GM19240 (cell line): ENCODE measurements around the gene SEMA3A.
"Not testable (repeated sequence)": the region's sequence is repeated elsewhere in the genome, so short reads cannot be mapped to it uniquely, and the experiment has no call there.

ENCODE experiments used
- DNase-seq: peaks from one replicate; pipeline ENCODE4 v3.0.0; 2011; ENCODE audit warnings: low spot score; ENCODE audit not compliant: insufficient read length

SEMA3A gene

GRCh38 chr7:84194484-84195271, at the start of gene SEMA3A:
TSS of gene SEMA3A (minus strand) at chr7:84194789. CDS start at chr7:84194586, 203 bp downstream.
- DNase-seq = no peak

DNA sequence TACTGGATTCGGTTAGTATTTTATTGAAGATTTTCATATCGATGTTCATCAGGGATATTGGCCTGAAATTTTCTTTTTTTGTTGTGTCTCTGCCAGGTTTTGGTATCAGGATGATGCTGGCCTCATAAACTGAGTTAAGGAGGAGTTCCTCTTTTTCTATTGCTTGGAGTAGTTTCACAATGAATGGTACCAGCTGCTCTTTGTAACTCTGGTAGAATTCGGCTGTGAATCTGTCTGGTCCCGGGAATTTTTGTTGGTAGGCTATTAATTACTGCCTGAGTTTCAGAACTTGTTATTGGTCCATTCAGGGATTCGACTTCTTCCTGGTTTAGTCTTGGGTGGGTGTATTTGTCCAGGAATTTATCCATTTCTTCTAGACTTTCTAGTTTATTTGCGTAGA, 48.4 kb upstream of the SEMA3A start:
- DNase-seq = not testable (repeated sequence)

DNA sequence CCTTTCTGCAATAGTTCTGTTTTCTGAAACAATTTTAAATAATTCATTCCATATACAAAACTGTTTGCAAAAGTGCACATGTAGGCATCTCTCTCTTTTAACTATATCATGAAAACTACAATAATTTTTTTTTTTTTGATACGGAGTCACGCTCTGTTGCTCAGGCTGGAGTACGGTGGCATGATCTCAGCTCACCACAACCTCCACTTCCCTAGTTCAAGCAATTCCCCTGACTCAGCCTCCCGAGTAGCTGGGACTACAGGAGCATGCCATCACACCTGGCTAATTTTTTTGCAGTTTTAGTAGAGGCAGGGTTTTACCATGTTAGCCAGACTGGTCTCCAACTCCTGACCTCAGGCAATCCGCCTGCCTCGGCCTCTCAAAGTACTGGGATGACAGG, 44.0 kb upstream of the SEMA3A start:
- no peak for DNase-seq

DNA sequence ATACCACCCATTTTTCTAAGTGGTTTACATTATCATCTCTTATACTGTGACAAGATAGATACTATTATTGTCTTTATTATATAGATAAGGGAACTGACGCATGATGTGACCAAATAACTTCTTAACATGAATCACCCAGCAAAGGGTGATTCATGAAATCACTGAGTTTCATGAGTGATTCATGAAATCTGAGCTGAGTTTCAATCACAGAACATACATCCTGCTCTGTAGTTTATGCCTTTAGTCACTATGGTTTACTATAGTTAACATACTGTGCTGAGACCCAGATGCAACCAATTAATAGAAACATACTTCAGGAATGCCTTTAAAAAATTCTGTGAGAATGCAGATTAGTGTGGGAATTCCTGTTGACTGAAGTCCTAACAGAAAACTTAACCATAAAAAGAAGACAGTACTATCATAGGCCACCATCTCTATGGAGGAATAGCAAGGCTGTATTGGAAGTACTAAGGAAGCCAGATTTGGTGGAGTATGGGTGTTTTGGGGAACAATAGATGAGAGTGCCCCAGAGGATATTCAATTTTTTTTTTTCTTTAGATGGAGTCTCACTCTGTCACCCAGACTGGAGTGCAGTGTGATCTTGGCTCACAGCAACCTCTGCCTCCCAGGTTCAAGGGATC, 43.1 kb upstream of the SEMA3A start:
- DNase-seq = no peak

GRCh38 chr7:84236398-84236797, 41.8 kb upstream of the SEMA3A start:
- DNase-seq = no peak

GRCh38 chr7:84232646-84233045, 38.1 kb upstream of the SEMA3A start:
- DNase-seq = no peak

- no peak for DNase-seq
Observed at GRCh38 chr7:84231157-84231556, 36.6 kb upstream of the SEMA3A start.

DNA sequence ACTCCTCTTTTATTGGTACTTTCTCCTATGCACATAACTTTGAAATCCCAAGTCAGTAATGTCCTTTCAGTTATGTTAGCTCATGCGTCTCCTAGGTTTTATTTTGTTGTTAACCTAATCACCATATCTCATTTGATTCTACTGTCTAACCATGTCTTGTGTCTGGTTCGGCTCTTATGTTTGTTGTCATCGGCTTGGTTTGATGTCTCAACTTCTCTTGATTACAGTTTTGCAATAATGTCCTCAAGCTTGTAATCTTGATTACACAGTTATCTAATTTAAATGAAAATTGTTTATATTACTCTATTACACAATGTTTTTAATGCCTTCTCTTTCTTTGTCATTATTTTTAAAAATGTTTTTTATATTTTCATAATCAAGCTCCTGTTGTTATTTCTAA, 35.9 kb upstream of the SEMA3A start:
- no peak for DNase-seq

DNA sequence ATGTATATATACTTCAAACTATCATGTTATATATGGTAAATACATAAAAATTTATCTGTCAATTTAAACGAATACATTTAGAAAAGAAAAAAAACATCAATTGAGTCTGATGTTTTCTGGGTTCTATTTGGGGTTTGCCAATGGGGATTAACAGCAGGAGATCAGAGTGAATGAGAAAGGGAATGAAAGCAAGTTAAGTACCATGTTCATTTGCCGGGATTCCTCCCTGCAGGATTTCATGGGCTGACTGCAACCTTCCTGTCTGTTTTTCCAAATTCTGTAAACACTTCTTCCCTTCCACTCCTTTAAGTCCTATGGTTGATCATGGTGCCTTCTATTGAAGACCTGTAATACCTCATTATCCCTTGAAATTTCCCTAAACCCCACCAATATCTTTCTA, 33.9 kb upstream of the SEMA3A start:
- no peak for DNase-seq

- DNase-seq = no peak
Observed at GRCh38 chr7:84226759-84227158, 32.2 kb upstream of the SEMA3A start.

DNA sequence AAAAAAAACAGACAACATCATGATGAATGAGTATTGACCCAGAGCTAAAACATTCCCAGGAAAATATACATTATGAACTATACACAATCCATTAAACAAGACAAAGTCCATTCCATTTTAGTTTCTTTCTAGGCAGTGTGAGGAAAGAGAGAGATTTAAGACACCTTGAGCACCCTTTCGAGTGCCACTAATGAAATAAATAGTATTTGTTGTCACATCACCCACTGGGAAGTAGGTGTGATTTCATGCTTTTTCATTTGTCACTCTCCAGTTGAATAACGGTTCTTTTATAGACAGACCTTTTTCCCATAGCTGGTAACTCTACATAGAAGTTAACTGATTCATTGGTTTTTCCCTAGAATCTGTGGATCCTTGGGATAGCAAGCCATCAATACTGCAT, 29.9 kb upstream of the SEMA3A start:
- no peak for DNase-seq

DNA sequence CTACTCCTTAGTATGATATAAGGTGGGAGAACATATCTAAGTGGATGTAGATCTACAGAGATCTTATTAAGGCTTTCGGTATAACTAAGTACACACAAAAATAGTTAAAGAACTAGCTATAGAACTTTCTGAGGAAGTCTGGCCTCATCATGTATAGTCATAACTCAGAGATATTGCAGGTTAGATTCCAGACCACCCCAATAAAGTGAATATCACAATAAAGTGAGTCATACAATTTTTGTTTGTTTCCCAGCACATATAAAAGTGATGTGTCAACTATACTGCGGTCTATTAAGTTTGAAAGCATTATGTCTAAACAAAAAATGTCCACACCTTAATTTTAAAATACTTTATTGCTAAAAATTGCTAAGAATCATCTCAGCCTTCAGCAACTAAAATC, 24.7 kb upstream of the SEMA3A start:
- DNase-seq = no peak

GRCh38 chr7:84218681-84219080, 24.1 kb upstream of the SEMA3A start:
- no peak for DNase-seq

GRCh38 chr7:84216472-84216871, 21.9 kb upstream of the SEMA3A start:
- no peak for DNase-seq

- DNase-seq = not testable (repeated sequence)
Observed at GRCh38 chr7:84214757-84215156, 20.2 kb upstream of the SEMA3A start.

GRCh38 chr7:84210301-84210700, 15.7 kb upstream of the SEMA3A start:
- DNase-seq = no peak

DNA sequence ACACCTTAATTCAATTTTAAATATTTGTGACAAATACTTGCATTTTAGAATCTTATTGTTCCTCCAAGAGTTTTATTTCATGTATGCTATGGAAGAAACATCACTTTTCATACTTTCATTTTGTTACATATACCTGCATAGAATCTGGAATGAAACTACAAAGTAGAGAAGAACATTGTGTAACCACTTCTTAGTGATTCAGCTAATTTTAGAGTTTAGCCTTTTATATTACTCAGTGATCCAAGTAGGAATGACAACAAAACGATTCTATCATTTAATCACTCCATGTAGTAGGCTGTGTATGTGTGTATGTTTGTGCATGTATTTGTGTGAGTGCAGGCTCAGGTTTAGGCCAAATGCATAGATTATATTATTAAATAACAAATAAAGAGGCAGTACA, 14.4 kb upstream of the SEMA3A start:
- no peak for DNase-seq

DNA sequence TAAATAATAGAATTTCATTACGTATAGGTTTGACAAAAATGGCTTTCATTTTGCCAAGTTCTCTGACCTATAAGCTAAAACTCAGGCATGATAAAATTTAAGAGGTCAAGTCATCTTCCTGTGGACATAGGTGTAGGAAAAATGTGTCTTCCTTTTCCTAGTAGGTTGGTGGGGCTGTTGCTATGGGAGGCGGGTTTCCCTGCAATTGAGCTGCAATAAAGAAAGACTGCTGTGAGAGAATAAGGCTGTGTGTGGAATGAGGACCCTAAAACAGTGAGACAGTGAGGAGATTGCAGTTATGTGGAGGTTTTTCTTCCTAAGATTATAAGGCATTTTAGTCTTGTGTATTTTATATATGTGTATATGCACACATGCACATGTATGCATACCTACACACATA, 13.0 kb upstream of the SEMA3A start:
- DNase-seq = no peak

- DNase-seq = no peak
Observed at GRCh38 chr7:84207025-84207424, 12.4 kb upstream of the SEMA3A start.

DNA sequence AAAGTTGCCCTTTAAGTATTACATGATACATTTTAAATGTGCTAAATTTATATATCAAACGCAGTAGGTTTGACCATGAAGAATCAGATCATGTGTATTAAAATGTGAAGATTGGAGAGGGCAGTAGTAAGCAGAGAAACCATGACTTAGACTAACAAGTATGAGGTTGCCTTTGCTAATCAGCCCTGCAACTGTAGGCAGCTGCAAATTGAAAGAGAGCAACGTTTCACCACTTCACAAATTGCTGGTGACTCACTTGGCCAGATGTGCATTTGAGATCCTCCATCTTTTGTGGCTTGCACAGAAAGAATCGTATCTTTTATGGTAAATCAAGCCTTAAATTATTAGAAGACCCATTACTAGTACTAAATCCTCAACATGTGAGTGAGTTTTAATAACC, 10.1 kb upstream of the SEMA3A start:
- no peak for DNase-seq

DNA sequence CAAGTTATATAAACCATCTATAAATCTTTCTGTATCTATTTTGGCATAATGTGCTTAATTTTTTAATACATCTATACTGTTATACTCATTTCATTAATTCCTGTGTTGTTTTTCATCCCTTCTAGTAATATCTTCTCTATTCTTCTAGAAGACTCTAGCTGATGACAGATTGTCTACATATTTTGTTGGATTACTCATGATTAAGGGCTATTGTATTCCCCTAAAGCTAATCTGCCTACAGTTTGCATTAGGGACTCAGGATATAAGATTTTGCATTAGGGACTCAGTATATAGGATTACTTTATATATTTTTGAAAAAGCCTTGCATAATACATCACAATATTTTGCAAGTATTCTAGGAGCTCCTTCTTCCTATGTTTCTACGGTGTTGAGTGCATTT, 8.3 kb upstream of the SEMA3A start:
- no peak for DNase-seq

DNA sequence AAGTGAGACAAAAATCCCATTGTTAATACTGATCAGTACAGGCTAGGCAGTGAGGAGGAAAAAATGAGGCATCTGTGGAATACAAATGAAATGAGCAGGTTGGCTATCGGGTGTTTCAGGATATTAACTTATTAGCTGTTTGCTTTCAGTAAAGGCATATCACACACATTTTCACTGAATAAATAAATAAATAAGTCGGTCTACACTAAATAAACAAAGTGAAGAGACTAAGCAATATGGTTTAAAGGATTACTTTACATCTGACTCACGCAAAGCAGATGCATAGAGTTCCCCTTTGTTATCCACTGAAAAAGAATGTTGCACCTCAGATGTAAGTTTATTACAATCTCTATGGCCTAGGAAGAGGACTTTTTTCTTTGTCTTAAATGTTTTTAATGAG, 6.3 kb upstream of the SEMA3A start:
- DNase-seq = no peak

- no peak for DNase-seq
Observed at GRCh38 chr7:84199216-84199615, 4.6 kb upstream of the SEMA3A start.
